GM19463 (cell line): Measurements from ENCODE around the gene ADORA3.

Experiments used
- ATAC-seq: cut with Tn5 transposase; IDR thresholded peaks from one replicate; pipeline ENCODE4 v1.9.1; 2021; ENCODE audit warnings: mild to moderate bottlenecking, moderate library complexity; ENCODE audit not compliant: unreplicated experiment

ADORA3 gene

DNA sequence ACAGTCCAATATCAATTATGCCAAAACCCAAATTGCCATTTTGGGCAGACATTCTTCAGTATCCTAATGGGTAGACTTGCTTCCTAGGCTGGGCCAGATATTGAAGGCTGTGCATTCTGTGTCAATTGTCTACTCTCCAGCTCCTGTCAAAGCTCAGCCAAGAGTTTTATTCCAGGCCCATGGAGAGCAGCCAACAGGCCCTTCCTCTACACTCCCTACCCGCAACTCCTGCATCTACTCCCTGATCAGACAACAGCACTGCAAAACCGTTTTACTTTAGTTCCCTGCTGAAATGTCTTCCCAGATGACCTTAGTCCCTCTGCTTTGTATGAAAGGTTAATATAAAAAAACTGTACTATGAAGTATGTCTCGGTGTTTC is 6.6 kb upstream of the ADORA3 start:
- no peak for ATAC-seq

GRCh38 chr1:111507411-111508201 is 4.2 kb upstream of the ADORA3 start:
- peak; percentile 50 for ATAC-seq

DNA sequence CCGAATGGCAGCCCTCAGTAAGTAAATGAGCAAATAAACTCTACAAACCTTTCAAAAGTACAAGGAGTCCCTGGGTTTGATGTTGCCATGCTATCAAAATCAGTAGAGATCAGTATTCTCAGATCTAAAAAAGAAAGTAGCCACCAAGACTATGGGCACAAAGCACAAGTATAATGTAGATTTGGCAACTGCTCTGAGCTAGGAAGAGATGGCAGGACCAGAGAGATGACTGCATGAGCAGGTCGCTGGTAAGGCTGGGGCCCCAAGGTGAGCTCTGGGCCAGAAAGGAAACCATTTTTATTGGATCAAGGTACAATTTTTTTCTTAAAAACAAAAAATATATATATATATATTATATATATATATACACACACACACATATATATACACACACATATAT is 3.1 kb upstream of the ADORA3 start:
- ATAC-seq: no peak

GRCh38 chr1:111505641-111506119 is 2.2 kb upstream of the ADORA3 start:
- ATAC-seq: peak; percentile 51

DNA sequence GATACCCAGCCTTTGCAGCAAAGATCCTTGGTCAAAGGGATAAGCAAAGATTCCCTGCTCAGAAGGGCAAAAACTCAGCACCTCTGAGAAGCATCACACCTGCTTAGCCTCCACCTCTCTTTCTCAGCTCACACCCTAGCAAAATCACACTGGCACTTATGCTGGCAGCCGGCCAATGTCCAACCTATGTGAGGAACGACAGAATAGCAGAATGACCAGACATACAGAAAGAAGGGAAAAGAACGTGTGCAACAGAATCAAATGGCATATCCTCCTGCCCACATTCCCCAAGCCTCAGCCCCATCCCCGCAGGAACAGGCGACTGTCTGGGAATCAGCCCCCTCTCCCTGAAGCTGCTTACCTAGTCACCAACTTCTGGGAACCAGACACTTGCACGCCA is 664 bp upstream of the ADORA3 start:
- ATAC-seq: no peak

GRCh38 chr1:111501645-111502044 is 1.8 kb downstream of the ADORA3 start:
- no peak for ATAC-seq

- no peak for ATAC-seq
These were observed 4.2 kb downstream of the ADORA3 start for GRCh38 chr1:111499026-111499785.

- no peak for ATAC-seq
These were observed 5.8 kb downstream of the ADORA3 start for GRCh38 chr1:111497592-111497991.

DNA sequence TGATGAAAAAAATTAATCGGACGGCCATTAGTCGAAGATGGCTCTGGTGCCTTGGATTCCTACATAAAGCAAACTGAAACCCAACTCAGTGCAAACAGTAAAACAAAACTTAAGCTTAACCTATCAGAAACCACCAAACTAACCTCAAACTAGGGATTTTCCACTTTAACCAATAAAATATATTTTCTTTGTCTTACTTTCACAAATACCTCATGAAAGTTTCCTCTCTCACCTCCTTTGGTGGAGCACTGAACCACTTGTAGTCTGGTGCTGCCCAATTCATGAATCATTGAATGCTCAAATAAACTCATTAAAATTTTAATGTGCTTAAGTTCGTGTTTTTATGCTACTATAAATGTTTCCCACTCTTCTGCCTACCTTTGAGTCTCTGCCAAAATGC is 7.0 kb downstream of the ADORA3 start:
- no peak for ATAC-seq

GRCh38 chr1:111491070-111491469 is 12.4 kb downstream of the ADORA3 start:
- no peak for ATAC-seq

- ATAC-seq: no peak
These were observed 13.2 kb downstream of the ADORA3 start for GRCh38 chr1:111490220-111490619.

GRCh38 chr1:111489604-111490003 is 13.8 kb downstream of the ADORA3 start:
- no peak for ATAC-seq

DNA sequence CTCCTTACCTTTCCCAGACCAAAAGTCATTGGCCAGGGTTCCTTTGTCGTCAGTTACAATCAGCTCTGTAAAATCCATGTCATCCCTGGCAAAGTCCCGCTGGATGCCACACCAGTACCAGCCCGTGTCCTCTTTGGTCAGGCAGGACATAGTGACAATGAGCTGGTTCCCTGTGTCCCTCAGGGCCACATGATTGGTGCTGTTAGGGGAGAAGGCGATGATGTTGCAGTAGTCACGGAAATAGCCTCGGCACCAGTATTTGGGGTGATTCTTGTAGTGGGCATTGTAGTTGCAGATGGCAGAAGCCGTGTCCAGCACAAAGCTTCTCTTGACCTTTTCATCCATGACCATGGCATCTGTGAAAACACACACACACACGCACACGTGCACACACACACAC is 14.8 kb downstream of the ADORA3 start:
- no peak for ATAC-seq

- ATAC-seq: no peak
These were observed 16.3 kb downstream of the ADORA3 start for GRCh38 chr1:111487133-111487532.

- no peak for ATAC-seq
These were observed 17.0 kb downstream of the ADORA3 start for GRCh38 chr1:111486431-111486830.

- ATAC-seq: no peak
These were observed 18.9 kb downstream of the ADORA3 start for GRCh38 chr1:111484391-111485026.

- no peak for ATAC-seq
These were observed 19.6 kb downstream of the ADORA3 start for GRCh38 chr1:111483876-111484275.

GRCh38 chr1:111483166-111483565 is 20.3 kb downstream of the ADORA3 start:
- ATAC-seq: no peak

DNA sequence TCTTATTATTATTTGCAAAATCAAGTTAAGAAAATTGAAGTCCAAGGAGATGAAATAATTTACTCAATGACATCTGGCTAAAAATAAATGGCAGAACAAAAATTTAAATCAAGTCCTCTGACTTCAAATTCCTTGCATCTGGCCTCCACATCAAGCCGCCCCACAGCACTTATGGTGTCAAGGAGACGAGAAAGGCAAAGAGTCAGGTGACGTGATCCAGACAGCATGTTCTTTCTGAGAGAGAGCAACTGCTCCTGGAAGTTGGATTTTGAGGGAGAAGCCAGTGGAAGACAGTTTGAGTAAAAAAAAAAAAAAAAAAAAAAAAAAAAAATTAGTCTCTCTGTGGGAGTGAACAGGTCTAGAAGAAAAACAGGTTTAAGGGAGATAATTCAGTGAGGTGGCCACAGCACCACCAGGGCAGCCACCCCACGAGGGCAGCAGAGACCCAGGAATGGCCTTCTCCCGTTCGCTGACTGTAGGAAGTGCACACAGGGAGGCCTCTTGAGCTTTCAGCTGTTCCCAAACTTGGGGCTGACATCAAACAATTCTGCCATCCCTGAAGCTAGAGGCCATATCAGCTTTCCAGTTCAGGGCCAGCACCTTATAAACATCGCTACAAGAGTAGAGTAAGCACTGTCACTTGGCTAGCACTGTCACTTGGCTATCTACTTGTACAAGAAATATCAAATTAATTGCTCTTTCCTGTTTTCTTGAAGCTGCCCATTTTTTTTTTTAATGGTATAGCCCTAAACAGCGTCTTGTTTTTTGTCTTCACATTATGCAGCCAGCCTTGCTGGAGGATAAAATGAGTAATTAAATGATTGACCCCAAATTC is 21.8 kb downstream of the ADORA3 start:
- ATAC-seq: no peak

GRCh38 chr1:111480674-111481073 is 22.8 kb downstream of the ADORA3 start:
- no peak for ATAC-seq

DNA sequence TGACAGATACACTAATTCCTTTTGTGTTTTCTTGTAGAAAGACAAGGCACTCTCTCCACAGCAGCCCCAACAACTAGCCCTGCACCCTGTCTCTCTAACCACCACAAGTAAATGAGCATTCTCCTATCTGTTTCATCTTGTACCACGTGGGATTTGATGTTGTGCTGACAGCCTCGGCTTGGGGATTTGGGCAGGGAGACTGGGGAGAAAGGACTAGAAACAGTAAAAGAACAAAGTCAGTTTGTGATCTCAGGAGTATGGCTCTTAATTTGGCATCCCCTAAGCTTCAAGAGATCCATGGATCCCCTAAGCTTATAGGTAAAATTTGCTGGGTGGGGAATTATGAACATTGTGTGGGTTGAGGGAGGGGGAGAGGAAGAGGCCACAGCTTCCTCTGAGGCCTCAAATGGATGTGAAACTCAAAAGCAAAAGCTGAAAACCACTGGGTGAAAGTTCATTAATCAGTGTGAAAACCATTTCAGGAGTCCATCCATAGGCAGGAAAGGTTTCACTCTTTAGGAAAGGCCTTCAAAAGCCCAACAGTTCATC is 26.6 kb downstream of the ADORA3 start:
- ATAC-seq: peak; percentile 71
